Neural cell (in vitro differentiated cells): ENCODE results near the gene MAPK7. TPM values are rescaled to one million over a fixed set of nuclear protein-coding genes. Genes with fewer than 3 reads are reported as not detected.

Experiments used
- H2AFZ ChIP-seq: fragments of 200-600, 300-800 bp; sonication (generic), shearing (Covaris generic); 2 replicates; pipeline ENCODE4 v1.6.0; 2014; ENCODE audit warnings: low read depth, mild to moderate bottlenecking, antibody characterized with exemption, low read length, moderate library complexity
- H3F3A ChIP-seq: fragments of 200-600 bp; shearing (Covaris generic); 2 replicates; pipeline ENCODE4 v1.6.1; 2016; ENCODE audit warnings: mild to moderate bottlenecking, moderate library complexity, mixed read lengths, antibody characterized with exemption, low read length; ENCODE audit not compliant: insufficient read depth, poor library complexity, severe bottlenecking
- H3K27ac ChIP-seq: fragments of 200-600, 300-800 bp; sonication (generic), shearing (Covaris generic); 2 replicates; pipeline ENCODE4 v1.5.1; 2014; ENCODE audit warnings: mild to moderate bottlenecking, low read length, moderate library complexity
- H3K27me3 ChIP-seq: fragments of 300-800, 200-600 bp; sonication (generic), shearing (Covaris generic); 2 replicates; pipeline ENCODE4 v1.6.0; 2014; ENCODE audit warnings: mild to moderate bottlenecking, low read depth, low read length, moderate library complexity; ENCODE audit not compliant: insufficient read depth
- H3K36me3 ChIP-seq: fragments of 300-800, 200-600 bp; sonication (generic), shearing (Covaris generic); 2 replicates; pipeline ENCODE4 v1.5.1; 2014; ENCODE audit warnings: mild to moderate bottlenecking, antibody characterized with exemption, low read length, moderate library complexity; ENCODE audit not compliant: insufficient read depth
- H3K4me2 ChIP-seq: fragments of 300-800, 200-600 bp; sonication (generic), shearing (Covaris generic); 2 replicates; pipeline ENCODE4 v1.6.0; 2014; ENCODE audit warnings: mild to moderate bottlenecking, low read length
- H3K4me3 ChIP-seq: fragments of 300-800, 200-600 bp; sonication (generic), shearing (Covaris generic); 2 replicates; pipeline ENCODE4 v1.5.1; 2014; ENCODE audit warnings: mild to moderate bottlenecking, low read length, moderate library complexity
- H3K79me2 ChIP-seq: fragments of 200-600 bp; shearing (Covaris generic); replicated peaks from 2 replicates; pipeline ENCODE4 v1.6.0; 2014; ENCODE audit warnings: mild to moderate bottlenecking, low read length, moderate library complexity; ENCODE audit not compliant: insufficient read depth
- H3K9ac ChIP-seq: fragments of 300-800, 200-600 bp; sonication (generic), shearing (Covaris generic); 2 replicates; pipeline ENCODE4 v1.6.1; 2016; ENCODE audit warnings: mild to moderate bottlenecking, low read length, mixed read lengths
- H3K9me2 ChIP-seq: fragments of 200-600 bp; shearing (Covaris generic); 2 replicates; pipeline ENCODE4 v1.6.1; 2016; ENCODE audit warnings: mild to moderate bottlenecking, low read length, mixed read lengths; ENCODE audit not compliant: insufficient read depth
- H3K9me3 ChIP-seq: fragments of 200-600, 300-800 bp; sonication (generic), shearing (Covaris generic); 2 replicates; pipeline ENCODE4 v1.6.1; 2016; ENCODE audit warnings: mild to moderate bottlenecking, mixed run types, low read length, moderate library complexity, mixed read lengths
- H4K20me1 ChIP-seq: fragments of 200-600 bp; shearing (Covaris generic); 2 replicates; pipeline ENCODE4 v1.6.1; 2016; ENCODE audit warnings: mild to moderate bottlenecking, mixed run types; ENCODE audit not compliant: insufficient read depth
- CTCF ChIP-seq: fragments of 450-650 bp; IDR thresholded peaks from 2 replicates; pipeline ENCODE4 v1.5.1; 2014; ENCODE audit warnings: antibody characterized with exemption, mild to moderate bottlenecking, moderate library complexity; ENCODE audit not compliant: poor library complexity, severe bottlenecking
- EP300 ChIP-seq: fragments of 450-650 bp; conservative IDR thresholded peaks from 2 replicates; pipeline ENCODE4 v1.6.1; 2014; ENCODE audit warnings: antibody characterized with exemption, mild to moderate bottlenecking, moderate library complexity; ENCODE audit not compliant: poor library complexity, severe bottlenecking
- EZH2 ChIP-seq: fragments of 200-600, 300-800 bp; shearing (Covaris generic), sonication (generic); IDR thresholded peaks from 2 replicates; pipeline ENCODE4 v1.6.1; 2014; ENCODE audit warnings: antibody characterized with exemption, low read length, borderline replicate concordance, mild to moderate bottlenecking; ENCODE audit not compliant: insufficient read depth, poor library complexity, severe bottlenecking
- MXI1 ChIP-seq: fragments of 450-650 bp; conservative IDR thresholded peaks from 2 replicates; pipeline ENCODE4 v1.6.1; 2014; ENCODE audit warnings: antibody characterized with exemption, mild to moderate bottlenecking; ENCODE audit not compliant: poor library complexity, severe bottlenecking
- RAD21 ChIP-seq: fragments of 450-650 bp; conservative IDR thresholded peaks from 2 replicates; pipeline ENCODE4 v1.6.1; 2014; ENCODE audit warnings: antibody characterized with exemption, mild to moderate bottlenecking, moderate library complexity
- REST ChIP-seq: IDR thresholded peaks from 2 replicates; pipeline ENCODE4 v1.6.1; 2012; ENCODE audit warnings: borderline replicate concordance
- SMC3 ChIP-seq: fragments of 450-650 bp; conservative IDR thresholded peaks from 2 replicates; pipeline ENCODE4 v1.6.1; 2014; ENCODE audit warnings: antibody characterized with exemption, mild to moderate bottlenecking, moderate library complexity; ENCODE audit not compliant: poor library complexity
- TAF1 ChIP-seq: IDR thresholded peaks from 2 replicates; pipeline ENCODE4 v1.6.1; 2012; ENCODE audit warnings: low read depth
- polyA plus RNA-seq: library from polyadenylated mRNA; depleted of rRNA; stranded (reverse); fragments of >200 nt; gene quantifications from 2 replicates; pipeline ENCODE4 v1.2.3, GENCODE V29; 2014

The MAPK7 gene
- polyA plus RNA-seq, 1 donor from 2014 or later, result 18.8 TPM

- Histone ChIP-seq H3K4me2 (no peak overlapping the region), H3K36me3 (no peaks in the 10 kb centered on the region), H3K27ac (no peak overlapping the region), H3K9me2 (no peaks in the 10 kb centered on the region), H4K20me1 (no peaks in the 10 kb centered on the region), H3F3A (no peaks in the 10 kb centered on the region), H2AFZ (no peak overlapping the region), H3K27me3 (no peaks in the 10 kb centered on the region), H3K9ac (no peak overlapping the region), H3K9me3 (no peaks in the 10 kb centered on the region), H3K79me2 (no peaks in the 10 kb centered on the region), H3K4me3 (no peak overlapping the region)
- TF ChIP-seq CTCF (no peak), MXI1 (no peak), EP300 (no peak), TAF1 (no peak), REST (no peak), RAD21 (no peak), SMC3 (no peak)
Observed at GRCh38 chr17:19418251-19418992, 40.1 kb downstream of the MAPK7 start.

GRCh38 chr17:19421219-19421618 lies 42.9 kb downstream of the MAPK7 start:
- no peaks in the 10 kb centered on the region for H3K79me2 ChIP-seq
- H3K9me3 ChIP-seq, result no peaks in the 10 kb centered on the region
- TF ChIP-seq EP300 (no peak), CTCF (no peak), RAD21 (no peak), TAF1 (no peak), EZH2 (no peak), SMC3 (no peak)

More at GRCh38 chr17:19421219-19421618, 42.9 kb downstream of the MAPK7 start:
- Histone ChIP-seq H4K20me1 (no peaks in the 10 kb centered on the region), H3K4me3 (no peak overlapping the region), H3K27ac (no peak overlapping the region), H3K27me3 (no peaks in the 10 kb centered on the region), H3K9me2 (no peaks in the 10 kb centered on the region), H2AFZ (no peak overlapping the region), H3K4me2 (no peak overlapping the region), H3K9ac (no peak overlapping the region), H3F3A (no peaks in the 10 kb centered on the region), H3K36me3 (no peaks in the 10 kb centered on the region)
